H9 (cell line): ENCODE data around the gene ZBED2. TPM values are rescaled to one million over a fixed set of nuclear protein-coding genes. Genes with fewer than 3 reads are reported as not detected.

ENCODE experiments used
- DNase-seq: peaks from one replicate; pipeline ENCODE4 v3.0.0-alpha.2; 2017
- H2AFZ ChIP-seq: one replicate; pipeline ENCODE4 v1.6.1; 2013; ENCODE audit warnings: mild to moderate bottlenecking, low read length, control low read depth, moderate library complexity
- H2AK5ac ChIP-seq: 2 replicates; pipeline ENCODE4 v1.6.1; 2013; ENCODE audit warnings: low read length, control low read depth, mixed read lengths; ENCODE audit not compliant: insufficient read length
- H2BK120ac ChIP-seq: one replicate; pipeline ENCODE4 v1.6.1; 2013; ENCODE audit warnings: low read depth, mild to moderate bottlenecking, low read length, control low read depth, inconsistent platforms; ENCODE audit not compliant: poor library complexity, severe bottlenecking
- H2BK12ac ChIP-seq: 2 replicates; pipeline ENCODE4 v1.6.1; 2013; ENCODE audit warnings: low read length, control low read depth, mixed read lengths, low read depth; ENCODE audit not compliant: insufficient read length
- H2BK15ac ChIP-seq: 2 replicates; pipeline ENCODE4 v1.6.1; 2013; ENCODE audit warnings: low read depth, low read length, control low read depth
- H2BK20ac ChIP-seq: one replicate; pipeline ENCODE4 v1.6.1; 2013; ENCODE audit warnings: low read depth, mild to moderate bottlenecking, low read length, control low read depth, inconsistent platforms; ENCODE audit not compliant: poor library complexity, severe bottlenecking
- H2BK5ac ChIP-seq: 2 replicates; pipeline ENCODE4 v1.6.1; 2013; ENCODE audit warnings: low read length, control low read depth, mixed read lengths; ENCODE audit not compliant: insufficient read length
- H3K14ac ChIP-seq: 2 replicates; pipeline ENCODE4 v1.6.1; 2013; ENCODE audit warnings: low read length, control low read depth; ENCODE audit not compliant: insufficient read depth
- H3K18ac ChIP-seq: 2 replicates; pipeline ENCODE4 v1.6.1; 2013; ENCODE audit warnings: low read depth, mild to moderate bottlenecking, mixed read lengths, low read length, control low read depth; ENCODE audit not compliant: insufficient read length
- H3K23ac ChIP-seq: 2 replicates; pipeline ENCODE4 v1.6.1; 2013; ENCODE audit warnings: low read length, control low read depth, mixed read lengths, low read depth; ENCODE audit not compliant: insufficient read length
- H3K23me2 ChIP-seq: 2 replicates; pipeline ENCODE4 v1.6.1; 2013; ENCODE audit warnings: low read depth, mild to moderate bottlenecking, mixed read lengths, low read length, control low read depth; ENCODE audit not compliant: insufficient read length, poor library complexity, severe bottlenecking
- H3K27ac ChIP-seq: 2 replicates; pipeline ENCODE4 v1.5.1; 2013; ENCODE audit warnings: low read length, control low read depth, mixed read lengths, low read depth; ENCODE audit not compliant: insufficient read length
- H3K27me3 ChIP-seq: 2 replicates; pipeline ENCODE4 v1.6.1; 2013; ENCODE audit warnings: low read length, control low read depth, inconsistent platforms; ENCODE audit not compliant: insufficient read depth
- H3K4ac ChIP-seq: 2 replicates; pipeline ENCODE4 v1.6.1; 2013; ENCODE audit warnings: low read depth, mild to moderate bottlenecking, control low read depth, inconsistent platforms, low read length, moderate library complexity
- H3K4me1 ChIP-seq: 2 replicates; pipeline ENCODE4 v1.6.1; 2013; ENCODE audit warnings: low read length, control low read depth, inconsistent platforms; ENCODE audit not compliant: insufficient read depth
- H3K4me2 ChIP-seq: 2 replicates; pipeline ENCODE4 v1.6.1; 2013; ENCODE audit warnings: low read length, control low read depth, mixed read lengths; ENCODE audit not compliant: insufficient read length, insufficient read depth
- H3K56ac ChIP-seq: 2 replicates; pipeline ENCODE4 v1.6.1; 2013; ENCODE audit warnings: low read depth, mild to moderate bottlenecking, mixed read lengths, low read length, control low read depth; ENCODE audit not compliant: insufficient read length
- H3K79me1 ChIP-seq: 2 replicates; pipeline ENCODE4 v1.6.1; 2013; ENCODE audit warnings: low read depth, mild to moderate bottlenecking, moderate library complexity, low read length, control low read depth, inconsistent platforms; ENCODE audit not compliant: insufficient read depth, poor library complexity, severe bottlenecking
- H3K79me2 ChIP-seq: 2 replicates; pipeline ENCODE4 v1.6.1; 2013; ENCODE audit warnings: low read length, control low read depth, inconsistent platforms; ENCODE audit not compliant: insufficient read depth
- H3K9ac ChIP-seq: 2 replicates; pipeline ENCODE4 v1.6.1; 2013; ENCODE audit warnings: low read length, control low read depth, mixed read lengths; ENCODE audit not compliant: insufficient read length; ENCODE audit errors: extremely low read depth
- H3K9me3 ChIP-seq: one replicate; pipeline ENCODE4 v1.6.1; 2013; ENCODE audit warnings: low read depth, low read length, inconsistent platforms; ENCODE audit not compliant: control insufficient read depth
- H3T11ph ChIP-seq: one replicate; pipeline ENCODE4 v1.6.1; 2013; ENCODE audit warnings: mild to moderate bottlenecking, low read length, control low read depth, inconsistent platforms
- H4K20me1 ChIP-seq: one replicate; pipeline ENCODE4 v1.6.1; 2013; ENCODE audit not compliant: control insufficient read depth, insufficient read length, insufficient read depth
- H4K5ac ChIP-seq: 2 replicates; pipeline ENCODE4 v1.6.1; 2013; ENCODE audit warnings: low read depth, mild to moderate bottlenecking, mixed read lengths, low read length, control low read depth; ENCODE audit not compliant: insufficient read length
- H4K8ac ChIP-seq: replicated peaks from 2 replicates; pipeline ENCODE4 v1.6.1; 2013; ENCODE audit warnings: low read length, control low read depth, mixed read lengths, low read depth; ENCODE audit not compliant: insufficient read length
- H4K91ac ChIP-seq: 2 replicates; pipeline ENCODE4 v1.6.1; 2013; ENCODE audit warnings: low read depth, mild to moderate bottlenecking, moderate library complexity, mixed read lengths, low read length, control low read depth; ENCODE audit not compliant: insufficient read length
- H3K27ac Mint-ChIP-seq, 3 experiments: 2 replicates in 2 of 3; 3 replicates in 1 of 3; pipeline ENCODE4 v1.8.0; 2020 to 2021; ENCODE audit warnings: mixed read lengths in 3 of 3, mild to moderate bottlenecking in 1 of 3, moderate library complexity in 1 of 3
- H3K27me3 Mint-ChIP-seq: 2 replicates; pipeline ENCODE4 v1.8.0; 2021; ENCODE audit warnings: low read depth, mild to moderate bottlenecking, moderate library complexity, mixed read lengths
- H3K36me3 Mint-ChIP-seq, 3 experiments: 2 replicates in 2 of 3; 3 replicates in 1 of 3; pipeline ENCODE4 v1.8.0; 2020 to 2021; ENCODE audit warnings: low read depth in 3 of 3, mixed read lengths in 3 of 3; ENCODE audit not compliant: insufficient read depth in 1 of 3
- H3K4me1 Mint-ChIP-seq, 2 experiments: 2 replicates each; pipeline ENCODE4 v1.8.0; 2020; ENCODE audit warnings: mixed read lengths in 2 of 2
- H3K4me3 Mint-ChIP-seq, 2 experiments: 2 replicates in 1 of 2; 3 replicates in 1 of 2; pipeline ENCODE4 v1.8.0; 2020 to 2021; ENCODE audit warnings: mild to moderate bottlenecking in 2 of 2, mixed read lengths in 2 of 2, moderate library complexity in 1 of 2
- H3K9me3 Mint-ChIP-seq, 2 experiments: 2 replicates in 1 of 2; 3 replicates in 1 of 2; pipeline ENCODE4 v1.8.0; 2020; ENCODE audit warnings: mild to moderate bottlenecking in 2 of 2, mixed read lengths in 2 of 2, moderate library complexity in 1 of 2
- CTCF ChIP-seq: fragments of 200-600 bp; sonication (generic); conservative IDR thresholded peaks from 3 replicates; pipeline ENCODE4 v1.8.0; 2021; ENCODE audit warnings: antibody characterized with exemption, mild to moderate bottlenecking
- total RNA-seq: library from RNA; stranded (reverse); gene quantifications from 2 replicates; pipeline ENCODE4 v1.2.1, GENCODE V29; 2021

Gene ZBED2
- total RNA-seq, 1 experiment from 2014 or later, result not detected

DNA sequence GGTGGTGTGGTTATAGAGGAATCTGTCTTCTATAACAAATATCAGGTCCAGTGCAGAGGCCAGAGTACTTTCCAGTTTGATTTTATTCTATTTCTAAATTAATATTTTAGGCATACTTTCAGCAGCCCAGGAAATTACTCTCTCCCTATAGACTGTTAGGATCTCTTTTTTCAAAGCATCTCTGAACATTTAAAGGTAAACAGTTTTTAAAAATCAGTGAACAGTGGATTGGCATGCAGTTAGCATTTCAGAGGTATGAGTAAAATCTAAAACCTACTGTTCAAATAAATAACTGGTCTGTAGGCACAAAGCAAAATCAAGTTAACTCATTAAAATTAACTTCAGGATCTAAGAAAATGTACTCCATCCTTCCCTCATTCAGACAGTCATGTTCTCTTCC lies 3.0 kb downstream of the ZBED2 start:
- Histone ChIP-seq H3K9me3 (no peaks in the 10 kb centered on the region), H3T11ph (no peak overlapping the region), H3K23ac (no peak overlapping the region), H3K14ac (no peak overlapping the region), H3K79me2 (no peaks in the 10 kb centered on the region), H3K18ac (no peak overlapping the region), H2BK20ac (no peak overlapping the region), H4K8ac (no peak overlapping the region), H4K20me1 (no peaks in the 10 kb centered on the region), H4K5ac (no peak overlapping the region), H2AK5ac (no peak overlapping the region), H3K4me2 (no peak overlapping the region), H3K27me3 (no peaks in the 10 kb centered on the region), H3K27ac (no peak overlapping the region), H2BK5ac (no peak overlapping the region), H2BK15ac (no peak overlapping the region), H3K79me1 (no peaks in the 10 kb centered on the region), H3K4me1 (no peaks in the 10 kb centered on the region), H3K23me2 (no peaks in the 10 kb centered on the region), H2BK120ac (no peak overlapping the region), H3K4ac (no peak overlapping the region), H2AFZ (no peak overlapping the region), H3K9ac (no peak overlapping the region), H2BK12ac (no peak overlapping the region), H4K91ac (no peak overlapping the region), H3K56ac (no peak overlapping the region)
- Mint-ChIP-seq H3K4me1 (no peaks in the 10 kb centered on the region), H3K4me3 (no peak overlapping the region), H3K27ac (no peak overlapping the region), H3K36me3 (no peaks in the 10 kb centered on the region; a peak in 1 of 7 replicates), H3K9me3 (peaks cover 3 to 4% of the 10 kb centered on the region in 2 experiments; a peak in 3 of 5 replicates), H3K27me3 (no peaks in the 10 kb centered on the region)
- DNase-seq, result no peak
- TF ChIP-seq CTCF, result no peak
